GM19467 (cell line): ENCODE results near the gene SLITRK1.

Source experiments
- ATAC-seq: cut with Tn5 transposase; IDR thresholded peaks from one replicate; pipeline ENCODE4 v1.9.1; 2021; ENCODE audit warnings: mild to moderate bottlenecking, moderate library complexity; ENCODE audit not compliant: unreplicated experiment

SLITRK1 gene

DNA sequence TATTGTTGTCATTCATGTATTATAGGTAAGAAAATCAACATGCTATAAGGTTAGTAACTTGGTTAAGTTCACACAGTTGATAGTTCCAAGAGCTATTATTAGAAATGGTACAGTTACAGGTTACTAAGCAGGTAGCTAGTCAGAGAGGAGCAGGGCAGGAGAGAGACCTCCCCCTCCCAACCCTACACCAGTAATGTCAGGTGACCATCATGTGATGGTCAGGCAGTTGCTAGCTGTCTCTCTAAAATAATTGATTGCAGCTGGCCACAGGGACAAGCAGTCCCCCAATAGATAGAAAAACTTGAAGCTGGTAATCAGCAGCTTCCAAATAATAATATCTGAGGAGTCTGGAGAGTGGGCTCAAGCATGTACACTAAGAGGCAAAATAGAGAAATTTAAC is 14.6 kb downstream of the SLITRK1 start:
- no peak for ATAC-seq

DNA sequence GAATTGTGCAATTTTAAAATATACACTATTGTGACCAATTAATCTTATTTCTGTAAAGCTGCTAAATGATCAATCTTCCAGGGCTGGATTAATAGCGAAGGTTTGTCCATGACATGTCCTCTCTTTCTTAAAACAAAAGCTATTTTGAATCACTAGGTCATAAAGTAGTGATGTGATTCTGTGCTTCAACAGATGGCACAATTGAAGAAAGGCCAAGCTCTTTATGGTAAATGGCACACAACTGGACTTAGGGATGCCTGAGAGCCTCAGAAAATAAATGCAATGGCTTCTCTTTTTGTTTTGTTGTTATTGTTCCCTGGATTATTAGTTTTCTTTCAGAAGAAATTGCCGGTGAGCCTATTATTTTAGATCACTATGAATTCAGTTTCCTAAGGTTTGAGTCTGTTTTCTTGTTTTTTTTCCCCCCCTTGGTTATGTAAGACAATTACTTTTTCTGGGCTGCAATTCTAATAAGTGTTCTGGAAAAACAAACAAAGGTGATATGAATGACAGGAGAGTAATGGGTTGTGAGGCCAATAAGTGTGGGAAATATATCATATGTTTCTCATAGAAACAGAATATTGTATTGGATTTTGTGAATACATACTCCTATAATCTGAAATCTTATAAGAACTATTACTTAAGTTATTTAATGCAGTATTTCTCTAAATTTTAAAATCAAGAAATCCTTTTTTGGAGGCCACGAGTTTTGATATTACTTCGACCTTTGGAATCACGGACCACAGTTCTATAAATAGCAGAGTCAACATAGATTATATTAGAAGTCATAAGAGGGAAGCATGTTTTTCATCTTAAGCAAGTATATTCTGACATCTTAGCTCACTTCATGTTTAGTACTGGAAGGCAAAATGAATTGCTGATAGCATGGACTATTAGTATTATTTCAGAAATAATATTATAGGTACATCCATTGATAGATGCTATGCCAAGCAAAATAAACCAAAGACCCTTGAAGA is 16.8 kb downstream of the SLITRK1 start:
- no peak for ATAC-seq

GRCh38 chr13:83853771-83854170 is 28.5 kb downstream of the SLITRK1 start:
- ATAC-seq, result no peak

GRCh38 chr13:83845106-83845505 is 37.2 kb downstream of the SLITRK1 start:
- ATAC-seq, result no peak

GRCh38 chr13:83839146-83839545 is 43.1 kb downstream of the SLITRK1 start:
- no peak for ATAC-seq

- ATAC-seq, result no peak
Observed at GRCh38 chr13:83831796-83832195, 50.5 kb downstream of the SLITRK1 start.

- no peak for ATAC-seq
Observed at GRCh38 chr13:83829810-83830209, 52.5 kb downstream of the SLITRK1 start.

GRCh38 chr13:83827338-83827737 is 54.9 kb downstream of the SLITRK1 start:
- ATAC-seq, result no peak
